ENCODE data around the gene PADI3. TPM values are rescaled to one million over a fixed set of nuclear protein-coding genes. Genes with fewer than 3 reads are reported as not detected.

PADI3 gene
- total and polyA plus RNA-seq, 2 of the 13 experiments (the other 11 are each of a cell fraction or from before 2014, with no cell fraction given), result not detected

GRCh38 chr1:17232759-17233661 is 15.9 kb upstream of the PADI3 start (continued):
- TF ChIP-seq TFAP4 (IDR thresholded peaks at IDR 0.05; ENCODE audit: borderline replicate concordance, low read depth), result no peak

- H3K27me3 ChIP-seq (ENCODE audit: control insufficient read depth in 1 of 2, insufficient read depth in 2 of 2, low read length in 2 of 2), result peaks cover 3 to 17% of the 10 kb centered on the region in 2 experiments; a peak in 3 of 5 replicates
- H3K9me3 ChIP-seq (ENCODE audit: low read length), result no peaks in the 10 kb centered on the region
- in situ Hi-C loops (cut with HindIII; ENCODE audit: extremely low pct_ligation_motif_present, low pct_unique_long_range_greater_than_20kb), result loop anchor here (25.0 kb wide), 1 partner anchor 271 kb away; no protein-coding TSS in a partner anchor
- H4K20me1 ChIP-seq (ENCODE audit: insufficient read depth, low read length), result no peaks in the 10 kb centered on the region
- BruUV-seq (replicated peaks), result no TSS peak
- H3K27ac ChIP-seq (ENCODE audit: extremely low read length, insufficient read depth, low read length), result no peak overlapping the region
- no peak for FAIRE-seq
- ATAC-seq, result no peak
- no peak for DNase-seq (ENCODE audit: low spot score)
- ChIA-PET POLR2A (no interaction called here), CTCF (ENCODE audit: low intra/inter-chr PET ratio, low total read pairs) (interaction anchor here (1.5 kb wide), 1 partner anchor 108 kb away, joined by 4 read pairs; no protein-coding TSS in a partner anchor)
- TF ChIP-seq FOSL2 (CRISPR knock-in tag; IDR thresholded peaks at IDR 0.05), result 0 out of 2 replicates have a peak, but pooled peaks have one; percentile 22
- TF ChIP-seq FOXK1 (CRISPR knock-in tag; IDR thresholded peaks at IDR 0.05; ENCODE audit: borderline replicate concordance, low read depth), result no peak
- no peak for TF ChIP-seq ZNF549 (CRISPR knock-in tag; IDR thresholded peaks at IDR 0.05)
- no peak overlapping the region for H3K4me3 ChIP-seq (replicated peaks in 1 of 3; ENCODE audit: insufficient read depth in 1 of 3, low read depth in 2 of 3, low read length in 3 of 3)
- H3K4me2 ChIP-seq (ENCODE audit: low read depth, low read length), result no peak overlapping the region
- no peak overlapping the region for H3K9ac ChIP-seq (ENCODE audit: insufficient read depth, low read depth, low read length)
- 2% methylated on average over 5 of the region's 6 CpGs for WGBS (ENCODE audit: low lambda C conversion rate)
- H3K4me1 ChIP-seq (ENCODE audit: insufficient read depth, low read length), result peaks cover 7% of the 10 kb centered on the region; the same call in 1 of the 2 replicates
- intact Hi-C loops (cut with micrococcal nuclease; ENCODE audit: unreplicated experiment), result no loop called here
- no peaks in the 10 kb centered on the region for H3K36me3 ChIP-seq (replicated peaks in 1 of 2; ENCODE audit: control insufficient read depth in 1 of 2, insufficient read depth in 2 of 2, low read length in 2 of 2)
- H2AFZ ChIP-seq (ENCODE audit: low read length), result no peak overlapping the region
- no peaks in the 10 kb centered on the region for H3K79me2 ChIP-seq (ENCODE audit: insufficient read depth, low read length)
Measured at GRCh38 chr1:17233675-17234320, 15.1 kb upstream of the PADI3 start.

Measured in HepG2 (cell line).